H1 (cell line): Measurements from ENCODE around the gene VPS18. TPM values are rescaled to one million over a fixed set of nuclear protein-coding genes. Genes with fewer than 3 reads are reported as not detected.

Experiments
- ASH2L ChIP-seq: fragments of 200-600, 300-600 bp; sonication (generic); IDR thresholded peaks from one replicate; pipeline ENCODE4 v1.7.1; 2017; ENCODE audit warnings: low read length
- CBX5 ChIP-seq: fragments of 300-800, 300-1000 bp; sonication (generic); IDR thresholded peaks from 2 replicates; pipeline ENCODE4 v1.7.1; 2016; ENCODE audit warnings: antibody characterized with exemption, low read length, low read depth
- CEBPB ChIP-seq: IDR thresholded peaks from 2 replicates; pipeline ENCODE4 v1.6.1; 2012; ENCODE audit warnings: low read depth, low read length
- CHD7 ChIP-seq: fragments of 300-600 bp; sonication (generic); IDR thresholded peaks from 2 replicates; pipeline ENCODE4 v1.7.1; 2012; ENCODE audit warnings: low read length, moderate library complexity, mild to moderate bottlenecking, inconsistent platforms; ENCODE audit not compliant: insufficient replicate concordance
- GTF2F1 ChIP-seq: IDR thresholded peaks from 2 replicates; pipeline ENCODE4 v1.6.1; 2012; ENCODE audit warnings: low read depth, low read length, improper control_type of control experiment, borderline replicate concordance
- HDAC6 ChIP-seq: IDR thresholded peaks from one replicate; pipeline ENCODE4 v1.7.1; 2012; ENCODE audit warnings: low read depth, mild to moderate bottlenecking, inconsistent platforms, low read length, moderate library complexity
- SIRT6 ChIP-seq: IDR thresholded peaks from one replicate; pipeline ENCODE4 v1.7.1; 2012; ENCODE audit warnings: low read length, inconsistent platforms
- SP2 ChIP-seq: IDR thresholded peaks from 2 replicates; pipeline ENCODE4 v1.6.1; 2012; ENCODE audit warnings: mild to moderate bottlenecking, low read length, inconsistent platforms
- SRF ChIP-seq: IDR thresholded peaks from 2 replicates; pipeline ENCODE4 v1.6.1; 2011; ENCODE audit warnings: mild to moderate bottlenecking, low read depth, low read length, moderate library complexity
- USF2 ChIP-seq: IDR thresholded peaks from 2 replicates; pipeline ENCODE4 v1.6.1; 2011; ENCODE audit warnings: low read length, improper control_type of control experiment
- polyA plus RNA-seq, 7 experiments: library from polyadenylated mRNA; depleted of rRNA in 3 of 7; stranded (reverse) in 5 of 7; unstranded in 2 of 7; fragments of >200 nt in 5 of 7; fragments of 200-250 nt in 2 of 7; gene quantifications; 1 replicate in 5 of 7; 2 replicates in 1 of 7; 4 replicates in 1 of 7; pipeline versions ENCODE4 v1.2.1 to v1.2.3, GENCODE V29; 2011 to 2013; ENCODE audit warnings: missing spikeins in 2 of 7, mixed read lengths in 2 of 7
- total RNA-seq: library from RNA; stranded (reverse); fragmentation: NEBNext Ultra II Directional; extraction: Animal tissue kit (Norgen Biotek cat#: 25700); gene quantifications from 2 replicates; pipeline ENCODE4 v1.2.1, GENCODE V29; 2021

VPS18 gene
- total and polyA plus RNA-seq, 2 of the 8 experiments (the other 6 are each of a cell fraction or from before 2014, with no cell fraction given), result 28.9 to 32.7 TPM

- TF ChIP-seq CBX5 (no peak), HDAC6 (no peak), CEBPB (no peak), USF2 (no peak), GTF2F1 (no peak), SP2 (no peak), ASH2L (peak; percentile 48), SRF (no peak), SIRT6 (no peak), CHD7 (no peak)
Measured at GRCh38 chr15:40894681-40895448, 615 bp downstream of the VPS18 start (continued).
